Measurements from ENCODE around the gene NUTM2D.
A peak's percentile ranks its signal among the peaks of the same experiment; 100 is the strongest.
"Not testable (repeated sequence)": the region's sequence is repeated elsewhere in the genome, so short reads cannot be mapped to it uniquely, and the experiment has no call there.

Gene NUTM2D

DNA sequence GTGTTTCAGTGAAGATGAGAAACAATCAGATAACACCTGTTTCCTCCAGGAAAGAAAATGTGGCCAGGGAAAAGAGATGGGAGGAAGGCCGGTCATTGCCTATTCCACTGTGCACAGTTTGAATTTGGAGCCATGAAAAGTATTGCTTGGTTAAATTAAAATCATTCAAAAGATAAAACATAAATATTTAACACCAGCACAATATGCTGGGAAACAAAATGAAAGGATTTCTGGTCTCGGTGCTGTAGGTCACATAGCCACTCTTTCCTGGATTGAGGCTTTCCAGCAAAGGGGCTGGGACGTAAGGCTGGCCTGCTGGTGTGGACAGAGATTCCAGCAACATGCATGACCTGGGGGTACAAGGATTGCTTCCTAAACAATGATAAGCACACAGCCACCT lies at the start of gene NUTM2D:
NUTM2D (plus strand) TSS at position 301 of the 400 bp plus-strand sequence. CDS start 522 bp downstream, outside the sequence.
- DNase-seq = not testable (repeated sequence)

DNA sequence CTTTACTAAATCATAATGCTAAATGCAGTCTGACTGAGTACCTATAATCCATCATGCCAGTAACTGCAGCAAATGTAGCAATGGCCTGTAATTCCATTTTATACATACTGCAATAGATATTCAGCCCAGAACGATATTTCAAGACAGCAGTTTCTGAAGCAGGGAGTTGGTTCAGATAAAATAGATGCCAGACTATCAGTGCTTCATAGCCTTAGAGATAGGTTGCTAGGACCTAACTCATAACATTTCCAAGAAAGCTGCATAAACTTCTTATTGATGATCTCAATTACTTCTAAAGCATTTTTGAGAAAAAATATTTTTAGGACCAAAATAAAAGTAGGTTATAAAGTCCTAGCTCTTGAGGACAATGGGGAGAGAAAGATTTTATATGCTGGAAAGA lies 48.8 kb upstream of the NUTM2D start:
- not testable (repeated sequence) for DNase-seq

GRCh38 chr10:87309657-87310056 lies 47.9 kb upstream of the NUTM2D start:
- DNase-seq = not testable (repeated sequence)

- DNase-seq = not testable (repeated sequence)
These were observed 46.0 kb upstream of the NUTM2D start for GRCh38 chr10:87311521-87311920.

DNA sequence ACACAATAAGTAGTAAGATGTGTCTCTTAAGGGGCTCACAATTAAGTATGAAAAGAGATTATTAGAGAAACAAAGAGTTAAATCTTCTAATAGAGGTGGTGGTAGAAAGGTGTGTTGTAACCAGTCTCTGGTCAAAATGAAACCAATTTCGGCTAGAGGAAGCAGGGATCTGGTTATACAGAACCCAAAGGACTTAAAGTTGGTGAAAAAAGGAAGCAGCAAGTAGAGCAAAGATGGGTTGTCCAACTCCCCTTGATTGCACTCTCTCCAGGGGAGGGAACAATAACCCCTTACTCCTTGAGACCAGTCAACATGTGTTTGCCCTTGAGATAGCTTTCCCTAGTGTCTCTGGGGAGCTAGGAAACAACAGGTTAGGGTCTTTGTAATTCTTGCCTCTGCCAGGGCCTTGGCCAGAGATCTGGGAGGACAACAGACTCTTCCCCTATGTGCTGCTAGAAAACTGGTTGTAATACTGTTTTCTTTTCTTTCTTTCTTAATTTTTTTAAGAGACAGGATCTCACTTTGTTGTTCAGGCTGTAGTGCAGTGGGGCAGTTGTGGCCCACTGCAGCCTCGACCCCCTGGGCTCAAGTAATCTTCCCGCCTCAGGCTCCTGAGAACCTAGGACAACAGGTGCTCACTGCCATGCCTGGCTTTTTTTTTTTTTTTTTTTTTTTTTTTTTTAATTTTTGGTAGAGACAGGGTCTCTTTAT lies 43.7 kb upstream of the NUTM2D start:
- DNase-seq = not testable (repeated sequence)

DNA sequence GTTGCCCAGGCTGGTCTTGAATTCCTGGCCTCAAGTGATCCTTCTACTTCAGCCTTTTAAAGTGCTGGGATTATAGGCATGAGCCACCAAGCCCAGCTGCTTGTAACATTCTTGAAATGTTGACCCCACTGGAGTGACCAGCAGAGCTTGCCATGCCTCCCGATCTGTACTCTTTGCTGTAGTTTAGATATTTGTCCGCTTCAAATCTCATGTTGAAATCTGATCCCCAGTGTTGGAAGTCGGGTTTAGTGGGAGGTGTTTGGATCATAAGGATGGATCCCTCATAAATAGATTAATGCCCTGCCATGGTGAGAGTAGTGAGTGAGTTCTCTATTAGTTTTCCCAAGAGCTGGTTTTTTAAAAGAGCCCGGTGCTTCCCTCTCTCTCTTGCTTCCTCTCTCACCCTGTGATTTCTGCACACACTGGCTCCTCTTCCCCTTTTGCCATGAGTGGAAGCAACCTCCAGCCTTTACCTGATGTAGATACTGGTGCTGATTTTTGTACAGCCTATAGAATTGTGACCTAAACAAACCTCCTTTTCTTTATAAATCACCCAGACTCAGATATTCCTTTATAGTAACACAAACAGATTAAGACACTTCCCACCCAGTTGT lies 43.1 kb upstream of the NUTM2D start:
- DNase-seq = not testable (repeated sequence)

DNA sequence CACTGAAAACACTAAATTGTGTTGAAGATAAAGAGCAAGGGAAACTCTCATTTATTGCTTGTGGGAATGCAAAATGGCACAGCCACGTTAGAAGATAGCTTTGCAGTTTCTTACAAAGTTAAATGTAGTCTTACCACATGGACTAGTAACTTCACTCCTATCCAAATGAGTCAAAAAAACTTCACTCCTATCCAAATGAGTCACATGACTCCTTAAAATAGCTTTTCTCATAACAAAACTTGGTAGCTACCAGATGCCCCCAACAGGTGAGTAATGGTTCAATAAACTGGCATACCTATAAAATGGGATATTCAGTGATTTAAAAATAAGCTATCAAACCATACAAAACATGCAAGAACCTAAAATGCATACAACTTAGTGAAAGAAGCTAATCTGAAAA lies 36.0 kb upstream of the NUTM2D start:
- not testable (repeated sequence) for DNase-seq

GRCh38 chr10:87324559-87324958 lies 33.0 kb upstream of the NUTM2D start:
- not testable (repeated sequence) for DNase-seq

DNA sequence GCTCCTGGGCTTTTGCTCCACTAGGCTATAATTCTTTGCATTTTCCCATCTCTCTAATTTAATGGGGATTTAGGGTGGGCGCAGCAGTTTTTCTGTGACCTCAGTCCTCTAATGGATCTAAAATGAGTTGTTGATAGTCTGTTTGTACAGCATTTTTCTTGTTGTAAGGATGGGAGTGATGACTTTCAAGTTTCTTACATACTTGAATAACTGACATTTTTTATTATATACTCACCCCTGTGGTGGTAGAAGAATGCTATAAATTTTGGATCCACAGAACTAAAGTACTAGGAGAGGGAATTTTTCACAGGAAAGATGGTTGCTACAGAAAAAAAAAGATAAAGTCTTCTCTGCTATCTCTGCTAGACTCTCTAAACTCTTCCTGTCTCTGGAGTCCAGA lies 29.6 kb upstream of the NUTM2D start:
- not testable (repeated sequence) for DNase-seq

DNA sequence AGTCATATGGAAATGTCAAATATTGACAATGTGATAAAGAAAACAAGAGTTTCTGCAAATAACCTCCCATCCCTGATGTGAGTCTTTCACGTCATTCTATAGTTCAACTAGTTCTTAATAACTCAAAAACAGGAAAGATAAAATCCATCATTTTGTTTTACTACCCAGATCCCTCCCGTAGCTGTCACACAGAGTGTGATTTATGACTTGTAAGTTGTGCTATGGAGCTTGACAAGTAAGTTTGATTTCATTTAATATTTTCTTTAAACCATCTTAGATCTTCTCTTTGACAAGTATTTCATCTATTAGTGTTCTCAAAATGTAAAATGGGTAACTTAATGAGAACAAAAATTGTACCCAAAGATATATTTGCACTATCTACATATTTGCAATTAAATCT lies 28.4 kb upstream of the NUTM2D start:
- DNase-seq = not testable (repeated sequence)

DNA sequence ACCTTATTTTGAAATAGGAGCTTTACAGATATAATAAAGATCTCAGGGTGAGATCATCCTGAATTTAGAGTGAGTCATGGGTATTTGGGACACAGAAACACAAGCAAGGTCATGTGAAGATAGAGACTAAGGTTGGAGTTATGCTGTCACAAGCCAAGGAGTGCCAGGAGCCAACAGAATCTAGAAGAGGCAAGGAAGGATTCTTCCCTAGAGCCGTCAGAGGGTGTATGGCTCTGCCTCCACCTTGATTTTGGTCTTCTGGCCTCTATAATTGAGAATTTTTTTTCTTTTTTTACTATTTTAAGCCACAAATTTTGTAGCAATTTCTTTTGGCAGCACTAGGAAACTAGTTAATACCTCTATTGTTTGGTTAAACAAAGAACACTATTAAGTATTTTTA lies 24.9 kb upstream of the NUTM2D start:
- DNase-seq = not testable (repeated sequence)

GRCh38 chr10:87340411-87340810 lies 17.1 kb upstream of the NUTM2D start:
- DNase-seq = not testable (repeated sequence)

DNA sequence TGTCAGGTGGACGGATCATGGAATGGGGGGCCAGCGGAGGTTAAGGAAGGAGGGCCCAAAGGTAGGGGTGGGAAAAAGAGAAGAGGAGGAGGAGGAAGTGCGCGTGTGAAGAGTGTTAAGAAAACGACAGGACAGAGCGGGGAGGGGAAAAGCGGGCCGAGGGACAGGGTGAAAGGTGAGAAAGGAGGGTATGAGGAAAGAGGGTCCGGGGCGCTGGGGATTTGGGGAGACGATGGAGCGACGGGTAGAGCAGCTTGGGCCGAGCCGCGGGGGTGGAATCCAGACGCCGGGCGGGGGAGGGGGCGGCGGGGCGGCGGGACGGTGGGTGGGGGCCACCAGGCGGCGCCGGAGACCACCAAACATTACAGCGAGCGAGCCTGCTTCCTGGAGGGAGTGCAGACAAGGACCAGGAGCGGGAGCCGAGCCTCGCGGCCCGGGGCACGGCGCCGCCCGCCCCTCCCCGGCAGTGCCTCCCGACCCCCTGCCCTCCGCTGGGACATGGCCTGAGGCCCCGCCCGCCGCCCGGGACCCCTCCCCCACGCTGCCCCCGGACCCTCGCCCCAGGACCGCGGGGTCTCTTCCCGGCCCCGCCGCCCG lies 15.9 kb upstream of the NUTM2D start:
- not testable (repeated sequence) for DNase-seq

GRCh38 chr10:87342249-87342710 lies 15.3 kb upstream of the NUTM2D start:
- peak; percentile 77 for DNase-seq

DNA sequence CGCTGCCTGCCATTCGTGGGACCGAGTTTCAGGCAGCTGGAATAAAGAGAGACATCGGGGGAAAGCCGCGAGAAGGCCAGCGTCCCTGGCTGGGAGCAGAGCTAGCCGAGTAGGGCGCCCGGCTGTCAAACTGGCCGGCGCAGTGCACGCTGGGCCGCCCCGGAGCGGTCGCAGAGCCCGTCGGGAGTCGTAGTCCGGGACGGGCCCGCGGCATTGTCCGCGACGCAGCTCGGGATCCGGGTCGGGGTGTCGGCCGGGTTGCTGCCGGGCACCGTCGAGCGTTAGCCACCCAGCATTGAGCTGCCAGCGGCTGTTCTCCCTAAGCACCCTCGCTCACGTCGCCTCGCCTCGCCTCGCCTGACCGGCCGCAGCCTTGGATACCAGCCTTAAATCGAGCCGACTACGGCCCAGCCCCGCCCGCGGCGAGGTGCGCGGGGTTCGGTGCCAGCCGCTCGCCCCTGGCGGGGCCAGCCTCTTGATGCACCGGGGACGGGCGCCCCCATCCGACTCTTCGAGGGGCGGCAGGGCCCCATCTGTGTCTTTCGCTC lies 14.8 kb upstream of the NUTM2D start:
- peak; percentile 54 for DNase-seq

DNA sequence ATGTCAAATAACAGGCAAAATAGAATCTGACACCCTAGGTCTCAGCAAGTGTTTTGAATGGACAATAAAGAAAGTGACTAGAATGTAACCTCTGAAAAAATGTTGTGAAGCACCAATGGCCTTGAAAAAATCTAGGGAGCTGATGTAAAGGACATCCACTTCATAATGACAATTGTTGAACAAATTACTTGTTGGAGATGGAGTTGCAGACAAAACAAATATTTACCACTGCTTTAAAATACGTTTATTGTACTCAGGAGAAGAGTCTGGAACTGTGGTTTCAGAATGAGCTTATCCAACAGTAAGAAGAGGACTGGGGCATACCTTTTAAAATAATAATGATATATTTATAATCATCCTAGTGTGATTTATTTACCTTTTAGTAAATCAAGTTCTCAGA lies 11.8 kb upstream of the NUTM2D start:
- not testable (repeated sequence) for DNase-seq

- not testable (repeated sequence) for DNase-seq
These were observed 7.4 kb upstream of the NUTM2D start for GRCh38 chr10:87350161-87350560.

GRCh38 chr10:87352825-87353224 lies 4.7 kb upstream of the NUTM2D start:
- DNase-seq = not testable (repeated sequence)

DNA sequence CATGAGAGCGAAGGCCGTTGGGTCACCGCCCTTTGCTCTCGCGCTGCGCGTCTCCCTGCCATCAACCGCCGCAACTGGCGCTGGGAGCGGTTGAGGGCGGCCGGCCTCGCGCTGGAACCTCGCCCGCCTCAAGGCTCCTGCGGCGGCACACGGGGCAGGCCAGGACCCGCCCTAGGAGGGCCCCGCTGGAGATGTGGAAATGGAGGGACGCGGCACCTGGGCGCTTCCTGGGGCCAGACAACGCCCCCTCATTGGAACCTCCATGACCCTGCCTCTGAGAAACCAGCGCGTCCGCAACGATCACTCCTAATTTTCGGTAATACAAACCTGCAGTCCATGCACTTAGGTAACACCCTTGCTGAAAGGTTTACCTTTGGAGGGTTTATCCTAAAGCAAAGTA lies 2.4 kb upstream of the NUTM2D start:
- DNase-seq = not testable (repeated sequence)

DNA sequence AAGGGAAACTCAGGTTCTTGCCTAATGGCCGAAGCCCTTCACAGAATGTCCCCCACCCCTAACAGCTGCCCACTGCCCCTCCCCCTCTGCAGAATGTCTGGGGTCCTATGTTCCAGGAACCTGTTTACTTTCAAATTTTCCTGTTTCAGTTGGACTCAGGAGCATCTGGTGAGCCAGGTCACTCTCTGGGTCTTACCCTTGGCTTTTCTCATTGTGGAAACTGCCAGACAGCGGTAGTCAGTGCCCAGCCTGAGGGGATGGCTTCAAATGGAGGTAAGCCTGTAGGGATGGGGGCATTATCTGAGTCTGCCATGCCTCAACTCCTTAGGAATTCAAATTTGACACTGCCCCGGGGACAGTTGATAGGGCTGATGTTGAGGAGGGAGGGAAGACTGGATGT lies 615 bp downstream of the NUTM2D start:
- DNase-seq = not testable (repeated sequence)

GRCh38 chr10:87369514-87370112 lies 12.1 kb downstream of the NUTM2D start:
- DNase-seq = not testable (repeated sequence)

GRCh38 chr10:87374091-87374490 lies 16.5 kb downstream of the NUTM2D start:
- not testable (repeated sequence) for DNase-seq

GRCh38 chr10:87379115-87379514 lies 21.6 kb downstream of the NUTM2D start:
- not testable (repeated sequence) for DNase-seq

All from NCI-H2171 treated with DMSO at 0.1 percent for 48 hours (cell line).